Lung (tissue), 12 donors: Measurements from ENCODE around the gene SPINT1. TPM values are rescaled to one million over a fixed set of nuclear protein-coding genes. Genes with fewer than 3 reads are reported as not detected.

Experiments
- ATAC-seq: fragments of 200-7000 bp; cut with Tn5 transposase; one replicate; pipeline ENCODE4 v1.9.1; 2020; ENCODE audit warnings: moderate number of reproducible peaks; ENCODE audit not compliant: insufficient read depth, low FRiP score
- DNase-seq, 3 donors: peaks; one replicate each; pipeline ENCODE4 v3.0.0-alpha.2; 2013 to 2017
- H3K27ac ChIP-seq, 2 donors: one replicate each; pipeline ENCODE4 v1.5.1; 2013; ENCODE audit warnings: mild to moderate bottlenecking in 2 of 2, moderate library complexity in 2 of 2, control low read depth in 1 of 2, inconsistent platforms in 1 of 2, low read depth in 1 of 2, low read length in 1 of 2
- H3K27me3 ChIP-seq, 3 donors: one replicate each; pipeline ENCODE4 v1.5.1; 2013; ENCODE audit warnings: low read length in 2 of 3; ENCODE audit not compliant: control insufficient read depth in 3 of 3, insufficient read depth in 3 of 3
- H3K36me3 ChIP-seq, 4 donors: one replicate each; pipeline ENCODE4 v1.5.1; 2013; ENCODE audit warnings: low read length in 4 of 4, mild to moderate bottlenecking in 1 of 4, moderate library complexity in 1 of 4; ENCODE audit not compliant: control insufficient read depth in 4 of 4, insufficient read depth in 4 of 4
- H3K4me1 ChIP-seq, 5 donors: one replicate each; pipeline ENCODE4 v1.5.1; 2013; ENCODE audit warnings: low read length in 5 of 5, mild to moderate bottlenecking in 2 of 5, moderate library complexity in 1 of 5; ENCODE audit not compliant: control insufficient read depth in 5 of 5, insufficient read depth in 5 of 5
- H3K4me3 ChIP-seq: one replicate; pipeline ENCODE4 v1.5.1; 2013; ENCODE audit warnings: mild to moderate bottlenecking, control low read depth, moderate library complexity
- H3K9ac ChIP-seq, 2 donors: one replicate each; pipeline ENCODE4 v1.5.1; 2013; ENCODE audit warnings: low read length in 2 of 2, control low read depth in 1 of 2; ENCODE audit not compliant: insufficient read depth in 1 of 2
- H3K9me3 ChIP-seq, 4 donors: one replicate each; pipeline ENCODE4 v1.5.1; 2013; ENCODE audit warnings: low read length in 3 of 4, mild to moderate bottlenecking in 1 of 4, moderate library complexity in 1 of 4; ENCODE audit not compliant: control insufficient read depth in 4 of 4, insufficient read depth in 3 of 4
- WGBS, 2 donors: extraction: QIAGEN DNeasy Blood & Tissue Kit; methylation state at CpG; one replicate each; pipeline ENCODE4 v1.1.7; 2013; 5-methylcytosine and 5-hydroxymethylcytosine counted together
- polyA plus RNA-seq, 2 donors: library from polyadenylated mRNA; stranded (reverse); fragments of 200-250 nt; gene quantifications; one replicate each; pipeline ENCODE4 v1.2.1, GENCODE V29; 2013
- total RNA-seq, 2 donors: library from RNA; depleted of rRNA in 1 of 2; stranded (reverse); fragments of >200 nt in 1 of 2; gene quantifications; one replicate each; pipeline ENCODE4 v1.2.1, GENCODE V29; 2014 to 2021
- TF ChIP-seq, protein P1 (sequence below): IDR thresholded peaks from 2 replicates; pipeline ENCODE4 v1.5.1; 2012; ENCODE audit warnings: mild to moderate bottlenecking; ENCODE audit errors: control extremely low read depth, extremely low read depth
- donor health status: control.
- donor health status: control.
- donor health status: Bipolar disorder and iron deficiency.
- donor health status: healthy.
- donor health status: DM: yes; HTN: yes; CAD: no.

The SPINT1 gene
- total and polyA plus RNA-seq, 4 donors: 47.1 to 136 (median 99.9) TPM

DNA sequence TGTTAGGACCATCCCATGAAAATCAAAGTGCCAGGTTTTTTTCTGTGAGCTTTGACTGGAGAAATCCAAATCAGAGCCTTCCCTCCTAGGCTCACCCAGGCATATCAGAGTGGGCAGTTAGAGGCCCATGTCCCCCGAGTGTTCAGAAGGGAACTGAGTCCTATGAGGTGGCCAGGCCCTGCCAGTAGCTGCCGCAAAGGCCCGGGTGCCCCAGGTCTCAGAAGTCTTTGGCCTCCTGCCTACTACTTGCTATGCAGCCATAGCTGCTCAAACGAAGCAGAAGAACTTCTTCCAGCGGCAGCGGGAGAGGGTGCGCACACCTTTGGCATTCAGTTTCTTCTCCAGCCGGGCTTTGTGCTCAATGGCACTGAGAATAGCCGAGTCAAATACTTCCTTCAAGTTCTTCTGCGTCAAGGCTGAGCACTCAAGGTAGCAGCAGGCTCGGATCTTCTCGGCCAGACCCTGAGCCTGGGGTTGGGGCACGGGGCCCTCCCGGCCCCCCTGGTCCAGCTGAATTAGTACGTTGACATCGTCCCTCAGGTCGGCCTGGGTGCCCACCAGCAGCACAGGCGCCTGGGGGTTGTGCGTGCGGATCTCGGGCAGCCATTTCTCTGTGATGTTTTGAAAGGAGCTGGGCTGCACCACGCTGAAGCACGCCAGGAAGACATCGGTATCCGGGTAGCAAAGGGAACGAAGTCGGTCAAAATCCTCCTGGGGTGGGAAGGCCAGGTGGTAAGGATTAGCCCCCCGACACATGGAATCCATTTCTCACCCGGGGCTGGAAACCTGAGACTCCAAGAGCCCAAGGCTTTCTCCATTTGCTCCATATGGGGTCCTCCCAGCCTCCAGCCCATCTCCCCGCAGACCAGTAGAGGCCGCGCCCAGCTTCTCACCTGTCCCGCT lies 29.2 kb downstream of the SPINT1 start:
- H3K9ac ChIP-seq: no peak overlapping the region
- no peak for DNase-seq
- H3K9me3 ChIP-seq: no peaks in the 10 kb centered on the region
- H3K27ac ChIP-seq: no peak overlapping the region
- H3K27me3 ChIP-seq: peaks cover 0 to 5% (median 0%) of the 10 kb centered on the region in 3 donors
- no peak overlapping the region for H3K4me3 ChIP-seq
- H3K4me1 ChIP-seq: peaks cover 0 to 13% (median 4%) of the 10 kb centered on the region in 5 donors
- 63 to 67% methylated on average over 33 of the region's 33 CpGs for WGBS, 2 donors
- no peak for ATAC-seq
- no peaks in the 10 kb centered on the region for H3K36me3 ChIP-seq
- TF ChIP-seq, protein P1, sequence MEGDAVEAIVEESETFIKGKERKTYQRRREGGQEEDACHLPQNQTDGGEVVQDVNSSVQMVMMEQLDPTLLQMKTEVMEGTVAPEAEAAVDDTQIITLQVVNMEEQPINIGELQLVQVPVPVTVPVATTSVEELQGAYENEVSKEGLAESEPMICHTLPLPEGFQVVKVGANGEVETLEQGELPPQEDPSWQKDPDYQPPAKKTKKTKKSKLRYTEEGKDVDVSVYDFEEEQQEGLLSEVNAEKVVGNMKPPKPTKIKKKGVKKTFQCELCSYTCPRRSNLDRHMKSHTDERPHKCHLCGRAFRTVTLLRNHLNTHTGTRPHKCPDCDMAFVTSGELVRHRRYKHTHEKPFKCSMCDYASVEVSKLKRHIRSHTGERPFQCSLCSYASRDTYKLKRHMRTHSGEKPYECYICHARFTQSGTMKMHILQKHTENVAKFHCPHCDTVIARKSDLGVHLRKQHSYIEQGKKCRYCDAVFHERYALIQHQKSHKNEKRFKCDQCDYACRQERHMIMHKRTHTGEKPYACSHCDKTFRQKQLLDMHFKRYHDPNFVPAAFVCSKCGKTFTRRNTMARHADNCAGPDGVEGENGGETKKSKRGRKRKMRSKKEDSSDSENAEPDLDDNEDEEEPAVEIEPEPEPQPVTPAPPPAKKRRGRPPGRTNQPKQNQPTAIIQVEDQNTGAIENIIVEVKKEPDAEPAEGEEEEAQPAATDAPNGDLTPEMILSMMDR: no peak

DNA sequence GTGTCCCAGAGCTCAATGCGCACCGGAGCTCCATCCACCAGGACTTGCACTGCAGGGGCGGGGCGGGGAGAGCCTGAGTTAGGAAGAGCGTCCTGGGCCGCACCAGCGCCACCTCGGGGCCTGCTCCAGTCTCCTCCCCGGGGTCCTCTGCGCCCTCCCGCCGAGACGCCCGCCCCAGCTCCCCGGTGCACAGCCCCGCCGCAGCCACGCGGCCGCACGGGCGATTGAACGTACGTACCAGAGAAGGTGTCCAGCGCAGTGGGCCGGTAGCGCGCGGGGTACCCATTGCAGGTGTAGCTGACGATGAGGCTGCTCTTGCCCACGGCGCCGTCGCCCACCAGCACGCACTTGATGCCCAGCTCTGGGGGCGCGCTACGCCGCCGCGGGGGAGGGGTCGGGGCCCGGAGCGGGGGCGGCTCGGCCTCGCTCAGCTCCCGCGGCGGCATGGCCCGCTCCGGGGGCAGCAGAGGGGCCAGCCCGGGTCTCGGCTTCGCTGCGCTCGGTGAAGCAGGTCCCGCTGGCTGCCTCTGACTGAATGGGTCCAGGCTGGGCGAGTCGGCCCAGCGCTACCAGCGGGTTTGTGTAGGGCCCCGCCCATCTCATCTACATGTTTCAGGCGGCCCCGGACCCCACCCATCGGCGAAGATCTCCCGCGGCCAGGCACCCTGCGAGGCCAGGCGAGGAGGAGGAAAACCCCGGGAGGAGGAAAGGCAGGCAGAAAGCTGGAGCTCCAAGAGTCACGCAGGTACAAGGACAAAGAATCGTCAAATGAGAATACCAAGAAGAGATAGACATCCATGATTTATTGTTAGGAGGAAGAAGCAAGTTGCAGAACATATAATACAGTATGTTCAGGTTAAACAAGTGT lies 30.1 kb downstream of the SPINT1 start, which contains the start of gene RHOV:
Gene RHOV (minus strand): TSS at position 541 of the 868 bp plus-strand sequence. CDS start 95 bp downstream, at position 446.
- Histone ChIP-seq H3K27ac (no peak within 1 kb of the TSS), H3K9ac (no peak within 1 kb of the TSS), H3K4me1 (peaks cover 0 to 13% (median 4%) of the 10 kb centered on the region in 5 donors)

DNA sequence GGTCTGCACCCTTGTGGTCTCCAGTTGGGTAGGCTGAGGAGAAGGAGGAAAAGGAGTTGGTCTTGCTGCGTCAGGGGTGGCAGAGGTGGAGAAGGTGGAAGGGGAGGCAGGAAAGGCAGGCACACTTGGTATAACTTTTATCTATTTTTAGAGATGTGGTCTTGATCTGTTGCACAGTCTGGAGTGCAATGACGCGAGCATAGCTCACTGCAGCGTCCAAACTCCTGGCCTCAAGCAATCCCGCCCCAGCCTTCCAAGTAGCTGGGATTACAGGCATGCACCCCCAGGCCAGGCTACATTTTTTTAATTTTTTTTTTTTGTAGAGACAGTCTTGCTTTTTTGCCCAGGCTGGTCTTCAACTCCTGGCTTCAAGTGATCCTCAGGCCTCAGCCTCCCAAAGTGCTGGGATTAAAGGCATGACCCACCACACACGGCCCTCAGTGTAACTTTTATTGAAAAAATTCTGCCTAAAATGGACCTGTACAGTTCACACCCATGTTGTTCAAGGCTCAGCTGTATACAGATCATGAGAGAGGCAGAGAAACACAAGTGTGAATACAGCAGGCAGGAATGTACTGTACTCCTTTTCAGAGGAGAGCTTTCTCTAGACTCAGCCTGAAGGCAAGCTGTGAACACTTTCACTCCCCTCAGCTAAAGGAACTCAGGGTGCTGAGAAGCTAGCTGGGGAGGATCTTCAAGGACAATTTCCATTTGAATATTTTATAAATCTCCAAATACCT lies 32.3 kb downstream of the SPINT1 start:
- TF ChIP-seq, protein P1: no peak
- Histone ChIP-seq H3K27ac (no peak overlapping the region), H3K9me3 (no peaks in the 10 kb centered on the region), H3K27me3 (peaks cover 0 to 5% (median 0%) of the 10 kb centered on the region in 3 donors), H3K36me3 (no peaks in the 10 kb centered on the region), H3K4me1 (peaks cover 0 to 13% (median 4%) of the 10 kb centered on the region in 5 donors), H3K9ac (no peak overlapping the region), H3K4me3 (no peak overlapping the region)
- 89 to 91% methylated on average over 6 of the region's 6 CpGs for WGBS, 2 donors
- DNase-seq (no peak), ATAC-seq (no peak)

More for the DNA sequence above, 30.1 kb downstream of the SPINT1 start, which contains the start of gene RHOV:
- Histone ChIP-seq H3K36me3 (no peaks in the 10 kb centered on the region), H3K9me3 (no peaks in the 10 kb centered on the region), H3K4me3 (peak within 1 kb of the TSS; percentile 38), H3K27me3 (peaks cover 0 to 5% (median 0%) of the 10 kb centered on the region in 3 donors)
- peak; percentile 50 to 64 (median 60) for DNase-seq
- TF ChIP-seq, protein P1: no peak
- 1% methylated on average over 61 to 74 of the region's 74 CpGs for WGBS, 2 donors
- ATAC-seq: peak; percentile 68
